ENCODE results near the gene CNNM4. TPM values are rescaled to one million over a fixed set of nuclear protein-coding genes. Genes with fewer than 3 reads are reported as not detected.
A peak's percentile ranks its signal among the peaks of the same experiment; 100 is the strongest.

CNNM4 gene
- total RNA-seq, 1 donor, result 5.1 TPM

- Histone ChIP-seq H2AFZ (ENCODE audit: low read length) (no peak overlapping the region), H3K27ac (ENCODE audit: low read depth, low read length) (no peak overlapping the region), H4K20me1 (ENCODE audit: insufficient read depth, low read length) (no peaks in the 10 kb centered on the region), H3K36me3 (ENCODE audit: insufficient read depth, low read length) (no peaks in the 10 kb centered on the region), H3K4me1 (ENCODE audit: insufficient read depth, low read length) (peaks cover 6% of the 10 kb centered on the region), H3K4me3 (ENCODE audit: insufficient read depth, low read length) (no peak overlapping the region), H3K9me3 (ENCODE audit: low read depth, low read length) (no peaks in the 10 kb centered on the region), H3K79me2 (ENCODE audit: insufficient read depth, low read length) (no peaks in the 10 kb centered on the region), H3K27me3 (ENCODE audit: insufficient read depth, low read length) (no peaks in the 10 kb centered on the region), H3K4me2 (ENCODE audit: insufficient read depth, low read length) (no peak overlapping the region)
- TF ChIP-seq CTCF (IDR thresholded peaks at IDR 0.05; ENCODE audit: extremely low read depth, low read depth, low read length), result no peak
- peak; percentile 51 for DNase-seq (ENCODE audit: insufficient read length, low spot score, missing footprints)
Measured at GRCh38 chr2:96837575-96837974, 76.9 kb downstream of the CNNM4 start.

- TF ChIP-seq CTCF (IDR thresholded peaks at IDR 0.05; ENCODE audit: extremely low read depth, low read depth, low read length), result no peak
- H3K36me3 ChIP-seq (ENCODE audit: insufficient read depth, low read length), result no peaks in the 10 kb centered on the region
- H2AFZ ChIP-seq (ENCODE audit: low read length), result no peak overlapping the region
- H3K4me3 ChIP-seq (ENCODE audit: insufficient read depth, low read length), result no peak overlapping the region
- no peaks in the 10 kb centered on the region for H3K79me2 ChIP-seq (ENCODE audit: insufficient read depth, low read length)
- peak; percentile 22 for DNase-seq (ENCODE audit: insufficient read length, low spot score, missing footprints)
- no peaks in the 10 kb centered on the region for H3K9me3 ChIP-seq (ENCODE audit: low read depth, low read length)
- no peaks in the 10 kb centered on the region for H4K20me1 ChIP-seq (ENCODE audit: insufficient read depth, low read length)
- no peaks in the 10 kb centered on the region for H3K4me1 ChIP-seq (ENCODE audit: insufficient read depth, low read length)
- no peak overlapping the region for H3K27ac ChIP-seq (ENCODE audit: low read depth, low read length)
- H3K27me3 ChIP-seq (ENCODE audit: insufficient read depth, low read length), result no peaks in the 10 kb centered on the region
- H3K4me2 ChIP-seq (ENCODE audit: insufficient read depth, low read length), result no peak overlapping the region
Measured at GRCh38 chr2:96838345-96839292, 77.9 kb downstream of the CNNM4 start.

- H3K4me2 ChIP-seq (ENCODE audit: insufficient read depth, low read length), result no peak overlapping the region
- H3K36me3 ChIP-seq (ENCODE audit: insufficient read depth, low read length), result no peaks in the 10 kb centered on the region
- H2AFZ ChIP-seq (ENCODE audit: low read length), result no peak overlapping the region
- H3K4me1 ChIP-seq (ENCODE audit: insufficient read depth, low read length), result no peaks in the 10 kb centered on the region
- H4K20me1 ChIP-seq (ENCODE audit: insufficient read depth, low read length), result no peaks in the 10 kb centered on the region
- no peaks in the 10 kb centered on the region for H3K79me2 ChIP-seq (ENCODE audit: insufficient read depth, low read length)
- no peak overlapping the region for H3K4me3 ChIP-seq (ENCODE audit: insufficient read depth, low read length)
- TF ChIP-seq CTCF (IDR thresholded peaks at IDR 0.05; ENCODE audit: extremely low read depth, low read depth, low read length), result no peak
- H3K27me3 ChIP-seq (ENCODE audit: insufficient read depth, low read length), result no peaks in the 10 kb centered on the region
- H3K9me3 ChIP-seq (ENCODE audit: low read depth, low read length), result no peaks in the 10 kb centered on the region
- no peak overlapping the region for H3K27ac ChIP-seq (ENCODE audit: low read depth, low read length)
- DNase-seq (ENCODE audit: insufficient read length, low spot score, missing footprints), result peak; percentile 34
Measured at GRCh38 chr2:96839293-96839874, 78.7 kb downstream of the CNNM4 start.
